GM18505 (cell line): ENCODE data around the gene HAL.

Experiments
- ATAC-seq: cut with Tn5 transposase; IDR thresholded peaks from one replicate; pipeline ENCODE4 v1.9.1; 2021; ENCODE audit not compliant: unreplicated experiment
- POLR2A ChIP-seq: IDR thresholded peaks from 4 replicates; pipeline ENCODE4 v1.6.1; 2011; ENCODE audit warnings: borderline replicate concordance; ENCODE audit not compliant: insufficient read depth, insufficient read length; ENCODE audit errors: extremely low read depth

HAL gene

DNA sequence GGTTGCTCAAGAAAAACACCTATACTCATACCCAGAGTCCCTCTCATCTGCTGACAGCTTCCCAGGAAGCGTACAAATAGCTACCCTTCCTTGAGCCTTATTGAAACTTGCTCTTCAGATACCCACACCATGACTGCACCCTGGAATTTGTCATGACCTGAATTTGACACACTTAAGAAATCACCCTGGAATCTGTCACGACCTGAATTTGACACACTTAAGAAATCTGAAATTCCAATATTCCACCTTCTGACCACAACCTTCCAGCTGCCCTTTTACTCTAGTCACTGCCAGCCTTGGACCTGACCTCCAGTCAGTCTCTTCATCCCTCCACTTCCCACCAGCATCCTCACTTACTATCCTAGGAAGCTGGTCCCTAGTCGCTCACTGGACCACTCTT lies 1.1 kb upstream of the HAL start:
- TF ChIP-seq POLR2A, result no peak
- ATAC-seq, result no peak

DNA sequence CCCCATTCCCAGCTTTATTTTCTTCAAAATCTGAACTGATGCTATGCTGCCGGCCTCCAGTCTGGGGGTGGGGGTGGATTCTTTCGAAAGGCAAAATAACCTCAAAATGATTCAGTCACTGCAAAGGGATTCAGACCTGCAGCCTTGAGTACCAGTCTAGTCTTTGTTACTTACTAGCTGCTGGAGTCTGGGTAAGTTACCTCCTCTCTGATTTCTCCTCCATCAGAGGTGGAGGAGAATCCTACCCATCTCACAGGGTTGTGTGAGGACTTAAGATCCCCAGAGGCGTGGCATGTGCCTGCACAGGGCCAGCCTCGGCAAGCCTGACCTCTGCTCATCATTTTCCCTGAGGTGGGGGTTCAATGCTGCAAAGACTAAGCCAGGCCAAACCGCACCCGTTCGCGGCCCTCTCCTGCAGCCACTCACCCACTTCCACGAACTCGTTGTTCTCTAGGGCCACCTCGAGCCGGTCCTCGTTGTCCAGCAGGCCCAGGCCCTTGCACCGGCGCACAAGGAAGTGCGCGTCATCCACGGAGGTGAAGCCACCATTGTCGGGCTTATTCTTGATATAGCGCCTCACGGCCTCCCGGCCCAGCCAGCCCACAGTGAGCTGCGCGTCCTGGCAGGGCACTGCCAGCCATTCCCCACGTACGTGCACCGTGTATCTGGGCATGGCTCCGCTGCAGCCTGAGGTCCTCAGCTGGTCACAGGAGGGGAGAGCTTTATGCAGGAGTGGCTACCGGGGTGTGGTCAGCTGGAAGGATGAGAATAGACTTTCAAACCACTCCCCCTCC lies 709 bp downstream of the HAL start:
- TF ChIP-seq POLR2A, result no peak
- ATAC-seq, result no peak

DNA sequence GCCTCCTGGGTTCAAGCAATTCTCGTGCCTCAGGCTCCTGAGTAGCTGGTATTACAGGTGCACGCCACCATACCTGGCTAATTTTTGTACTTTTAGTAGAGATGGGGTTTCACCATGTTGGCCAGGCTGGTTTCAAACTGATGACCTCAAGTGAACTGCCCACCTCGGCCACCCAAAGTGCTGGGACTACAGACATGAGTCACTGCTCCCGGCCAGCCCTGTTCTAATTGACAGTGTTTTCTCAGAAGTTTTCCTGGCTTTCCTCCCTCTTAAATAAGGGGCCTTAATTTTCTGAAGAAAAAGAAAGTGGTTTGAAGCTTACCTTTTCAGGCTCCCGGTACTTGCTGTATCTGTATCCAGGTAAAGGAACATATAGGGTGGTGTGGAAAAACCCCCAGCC lies 1.7 kb downstream of the HAL start:
- no peak for ATAC-seq
- no peak for TF ChIP-seq POLR2A

DNA sequence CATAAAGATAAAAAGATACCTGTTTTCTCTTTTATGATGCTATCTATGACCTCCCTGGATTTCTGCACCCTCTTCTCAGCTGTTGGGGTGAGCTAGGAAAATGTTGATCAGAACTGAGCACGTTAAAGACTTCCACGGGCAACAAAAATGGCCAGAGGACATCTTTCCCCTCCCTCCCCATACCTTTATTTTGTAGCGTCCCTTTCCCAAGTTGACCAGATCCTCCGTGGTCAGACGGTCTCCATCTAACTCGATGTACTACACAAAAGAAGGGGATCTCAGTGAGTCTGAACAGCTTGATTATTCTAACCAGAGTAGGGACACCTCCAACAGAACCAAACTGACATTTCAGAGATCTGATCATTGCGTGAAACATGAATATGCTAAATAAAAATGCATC lies 2.2 kb downstream of the HAL start:
- ATAC-seq, result no peak
- TF ChIP-seq POLR2A, result no peak

DNA sequence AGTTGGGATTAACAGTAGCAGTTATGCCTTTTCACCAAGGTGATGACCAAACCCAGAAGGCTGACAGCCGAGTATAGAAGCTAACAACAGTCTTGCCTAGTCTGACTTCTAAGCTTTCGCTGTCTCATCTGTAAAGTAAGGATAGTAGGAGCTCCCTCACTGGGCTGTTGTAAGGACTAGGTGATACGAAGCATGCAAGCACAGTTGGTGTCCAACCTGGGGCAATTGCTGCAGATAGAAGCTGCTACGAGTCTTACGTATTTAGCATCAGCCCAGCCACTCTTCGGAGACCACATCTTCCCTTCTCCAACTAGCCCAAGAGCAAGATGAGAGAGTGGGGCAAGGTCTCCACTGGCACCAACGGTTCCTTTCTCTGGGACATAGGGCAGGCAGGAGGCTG lies 6.0 kb downstream of the HAL start:
- no peak for TF ChIP-seq POLR2A
- ATAC-seq, result no peak

DNA sequence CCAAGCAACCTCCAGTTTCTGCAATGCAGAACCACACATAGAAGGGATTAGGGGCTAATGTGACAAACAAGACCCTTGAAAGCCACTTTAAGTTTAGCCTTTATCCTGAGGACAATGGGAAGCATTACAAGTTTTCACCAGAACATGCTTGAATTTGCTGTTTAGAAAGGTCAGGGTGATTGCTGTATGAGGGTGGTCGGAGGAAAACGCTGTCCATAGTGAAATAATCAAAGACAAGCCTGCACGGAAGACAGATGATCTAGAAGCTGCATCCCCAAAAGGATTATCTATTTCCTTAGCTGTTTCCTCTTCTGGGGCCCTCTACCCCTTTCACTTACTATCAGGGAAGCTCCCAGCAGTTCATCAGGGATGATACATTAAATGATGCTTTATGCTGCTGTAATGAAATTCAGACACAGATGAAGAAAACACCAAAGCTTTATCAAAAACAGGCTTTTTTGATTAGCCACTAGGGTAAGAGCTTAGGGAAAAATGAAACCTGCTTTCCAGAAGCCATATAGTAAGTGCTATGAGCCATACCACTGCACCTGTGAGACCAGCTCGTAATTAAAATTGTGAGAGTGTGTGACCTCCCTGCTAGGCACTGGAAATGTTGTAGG lies 6.5 kb downstream of the HAL start:
- TF ChIP-seq POLR2A, result no peak
- ATAC-seq, result no peak

DNA sequence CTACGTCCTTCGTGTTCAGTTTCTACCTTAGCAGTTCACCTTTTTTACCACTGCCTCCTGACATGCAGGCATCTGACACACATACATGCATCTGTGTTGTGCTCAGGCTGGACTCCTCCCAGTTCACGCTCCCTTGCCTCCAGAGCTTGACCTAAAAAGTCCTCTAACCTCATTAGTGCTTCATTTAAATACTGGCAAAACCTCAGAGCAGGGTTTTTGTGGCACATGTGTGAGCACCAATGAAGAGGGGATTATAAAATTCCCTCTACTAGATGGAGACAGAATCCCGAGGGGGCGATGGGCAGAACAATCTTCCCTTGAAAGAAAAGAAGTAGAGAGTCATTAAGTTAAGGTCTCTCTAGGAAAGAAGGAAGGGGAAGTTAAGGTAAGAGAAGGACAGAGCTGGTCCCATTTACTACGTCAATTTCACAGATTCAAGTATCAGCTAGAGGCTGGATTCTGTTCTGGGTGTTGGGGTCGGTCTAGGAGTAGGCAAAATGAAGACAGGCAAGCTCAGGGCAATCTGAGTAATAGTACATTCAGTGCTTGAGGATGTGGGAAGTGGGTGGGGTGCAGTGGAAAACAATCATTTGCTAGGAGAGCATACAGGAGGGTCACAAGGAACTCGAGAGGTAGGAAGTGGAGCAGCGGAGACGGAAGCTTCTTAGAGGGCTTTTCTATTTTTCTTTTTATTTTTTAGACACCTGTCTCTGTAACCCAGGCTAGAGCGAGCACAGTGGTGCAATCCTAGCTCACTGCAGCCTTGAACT lies 7.5 kb downstream of the HAL start:
- TF ChIP-seq POLR2A, result no peak

DNA sequence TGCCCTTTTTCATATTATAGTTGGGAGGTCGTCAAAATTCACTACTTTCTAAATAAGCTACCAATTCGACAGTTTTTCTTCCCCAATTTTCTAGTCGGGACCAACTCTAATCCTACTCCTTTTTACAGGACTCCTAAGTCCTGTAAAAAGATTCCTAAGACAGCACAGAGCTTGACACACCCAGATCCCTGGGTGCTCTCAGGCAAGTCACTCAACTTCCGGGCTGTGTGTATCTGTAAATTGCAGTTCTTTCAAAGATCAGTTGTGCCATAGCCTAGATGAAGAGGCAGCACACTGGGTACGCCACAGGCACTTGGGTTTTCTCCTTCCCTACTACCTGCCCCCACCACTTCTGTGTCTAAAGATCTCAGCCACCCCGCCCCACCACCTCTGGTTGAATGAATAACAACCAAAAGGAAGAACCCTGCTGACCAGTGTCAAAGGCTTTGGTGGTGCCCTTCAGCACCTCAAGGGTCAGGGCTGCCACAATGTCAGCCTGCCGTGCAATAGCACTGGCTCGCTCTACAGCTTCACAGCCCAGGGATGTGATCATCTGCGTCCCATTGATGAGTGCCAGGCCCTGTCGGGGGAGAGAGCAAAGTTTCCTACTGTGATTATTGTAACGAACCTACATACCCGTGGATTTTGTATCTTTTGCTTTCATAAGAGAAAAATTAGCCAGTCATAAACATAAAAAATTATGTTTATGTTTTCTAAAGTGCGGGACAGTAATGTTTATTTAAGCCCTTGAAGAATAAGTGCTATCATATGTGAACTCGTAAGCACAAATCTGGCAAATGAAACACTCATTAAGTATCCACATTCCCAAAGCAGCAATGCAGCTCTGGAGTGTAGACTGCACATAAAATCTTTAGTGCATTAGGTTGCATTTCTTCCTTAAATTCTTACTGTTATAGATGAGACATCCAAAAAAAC lies 9.2 kb downstream of the HAL start:
- no peak for ATAC-seq
- TF ChIP-seq POLR2A, result no peak

More for the DNA sequence above, 7.5 kb downstream of the HAL start:
- ATAC-seq, result no peak

DNA sequence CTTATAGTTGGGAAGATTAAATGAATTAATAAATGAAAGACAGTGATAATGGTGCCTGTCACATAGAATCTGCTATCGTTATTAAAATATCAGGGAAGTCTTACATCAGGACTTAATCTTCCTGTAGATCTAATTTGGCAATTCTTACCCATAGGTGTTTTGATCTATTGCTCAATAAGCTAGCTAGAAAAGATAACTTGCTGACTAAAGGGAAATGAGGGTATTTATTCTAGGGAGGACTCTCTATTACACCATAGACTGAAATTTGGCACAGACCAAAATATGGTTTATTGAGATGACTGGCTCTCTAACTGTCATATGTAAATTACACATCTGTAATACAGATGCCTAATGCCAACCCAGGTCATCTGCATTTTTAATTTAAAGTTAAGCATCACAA lies 11.5 kb downstream of the HAL start:
- ATAC-seq, result no peak

DNA sequence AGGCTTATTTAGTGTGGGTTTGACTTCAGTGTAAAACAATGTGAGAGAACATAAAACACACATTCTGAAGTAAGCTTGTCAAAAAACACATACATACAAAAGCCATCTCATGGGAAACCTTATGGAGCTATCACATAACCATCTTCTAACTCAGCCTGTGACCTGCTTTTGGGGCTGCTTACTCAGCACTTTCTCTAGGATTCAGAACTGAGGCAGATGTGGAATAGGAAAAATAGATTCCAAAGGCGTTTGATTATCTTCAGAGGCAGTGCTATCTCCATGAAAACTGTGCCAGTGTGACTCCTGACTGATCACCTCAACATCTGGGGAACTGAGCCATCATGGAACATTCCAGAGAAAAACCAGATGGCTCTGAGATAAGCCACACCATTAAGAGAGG lies 13.5 kb downstream of the HAL start:
- no peak for TF ChIP-seq POLR2A
- no peak for ATAC-seq

More for the DNA sequence above, 11.5 kb downstream of the HAL start:
- TF ChIP-seq POLR2A, result no peak

DNA sequence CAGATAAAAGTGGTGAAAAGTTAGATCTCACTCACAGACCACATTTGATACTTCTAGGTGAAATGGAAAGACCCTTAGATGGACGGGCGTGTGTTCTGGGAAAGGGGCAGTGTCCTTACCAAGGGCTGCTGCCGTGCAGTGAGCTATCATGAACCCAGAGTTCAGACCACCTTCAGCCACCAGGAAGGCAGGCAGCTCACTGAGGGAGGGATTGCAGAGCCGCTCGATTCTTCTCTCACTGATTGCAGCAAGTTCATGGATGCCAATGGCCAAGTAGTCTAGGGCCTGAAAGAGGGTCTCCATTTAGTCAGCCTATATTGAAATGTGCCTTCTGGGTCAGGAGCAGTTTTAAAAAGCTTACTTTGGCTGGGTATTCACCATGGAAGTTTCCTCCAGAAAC lies 15.7 kb downstream of the HAL start:
- TF ChIP-seq POLR2A, result no peak
- ATAC-seq, result no peak

DNA sequence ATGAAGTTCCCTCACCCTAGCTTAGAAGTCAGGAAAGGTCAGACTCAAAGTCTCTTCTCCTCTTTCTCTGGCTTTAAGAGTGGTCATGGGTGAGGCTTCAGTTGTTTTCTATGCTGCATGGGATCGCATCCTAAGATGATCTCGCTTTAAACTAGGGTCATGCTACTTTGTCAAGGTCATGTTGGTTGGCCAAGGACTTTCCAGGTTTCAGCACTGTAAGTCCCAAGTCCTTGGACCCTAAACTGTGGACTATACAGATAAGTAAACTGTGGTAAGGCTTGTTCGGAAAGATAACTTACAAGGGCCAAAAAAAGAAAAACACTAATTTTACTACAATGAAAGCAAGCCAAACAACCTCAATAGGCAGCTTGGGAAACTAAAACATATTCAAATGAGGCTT lies 17.4 kb downstream of the HAL start:
- no peak for TF ChIP-seq POLR2A
- no peak for ATAC-seq

DNA sequence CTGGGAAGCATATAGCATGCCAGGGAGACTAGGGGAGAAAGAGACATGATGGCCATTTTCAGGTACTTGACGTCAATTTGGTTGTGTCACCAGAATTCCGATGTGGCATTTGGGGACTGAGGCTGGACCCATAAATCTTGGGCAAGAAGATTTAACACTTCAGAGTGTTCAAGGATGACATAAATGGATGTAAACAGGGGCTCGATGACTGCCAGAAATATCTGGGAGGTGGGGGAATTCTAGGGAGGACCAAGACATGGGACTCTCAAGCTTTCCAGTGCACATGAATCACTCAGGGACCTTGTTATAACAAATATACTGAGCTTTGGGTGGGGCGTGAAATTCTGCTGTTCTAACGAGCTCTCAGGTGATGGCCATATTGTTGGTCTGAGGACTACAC lies 17.8 kb downstream of the HAL start:
- ATAC-seq, result no peak

More for the DNA sequence above, 17.8 kb downstream of the HAL start:
- no peak for TF ChIP-seq POLR2A
